SH-SY5Y (cell line): Measurements from ENCODE around the gene IFI35.

Experiments
- GATA2 ChIP-seq: IDR thresholded peaks from 2 replicates; pipeline ENCODE4 v1.6.1; 2011; ENCODE audit warnings: mild to moderate bottlenecking, low read depth, low read length
- GATA3 ChIP-seq: IDR thresholded peaks from 2 replicates; pipeline ENCODE4 v1.6.1; 2011; ENCODE audit warnings: low read depth, mild to moderate bottlenecking, low read length, moderate library complexity

IFI35 gene

DNA sequence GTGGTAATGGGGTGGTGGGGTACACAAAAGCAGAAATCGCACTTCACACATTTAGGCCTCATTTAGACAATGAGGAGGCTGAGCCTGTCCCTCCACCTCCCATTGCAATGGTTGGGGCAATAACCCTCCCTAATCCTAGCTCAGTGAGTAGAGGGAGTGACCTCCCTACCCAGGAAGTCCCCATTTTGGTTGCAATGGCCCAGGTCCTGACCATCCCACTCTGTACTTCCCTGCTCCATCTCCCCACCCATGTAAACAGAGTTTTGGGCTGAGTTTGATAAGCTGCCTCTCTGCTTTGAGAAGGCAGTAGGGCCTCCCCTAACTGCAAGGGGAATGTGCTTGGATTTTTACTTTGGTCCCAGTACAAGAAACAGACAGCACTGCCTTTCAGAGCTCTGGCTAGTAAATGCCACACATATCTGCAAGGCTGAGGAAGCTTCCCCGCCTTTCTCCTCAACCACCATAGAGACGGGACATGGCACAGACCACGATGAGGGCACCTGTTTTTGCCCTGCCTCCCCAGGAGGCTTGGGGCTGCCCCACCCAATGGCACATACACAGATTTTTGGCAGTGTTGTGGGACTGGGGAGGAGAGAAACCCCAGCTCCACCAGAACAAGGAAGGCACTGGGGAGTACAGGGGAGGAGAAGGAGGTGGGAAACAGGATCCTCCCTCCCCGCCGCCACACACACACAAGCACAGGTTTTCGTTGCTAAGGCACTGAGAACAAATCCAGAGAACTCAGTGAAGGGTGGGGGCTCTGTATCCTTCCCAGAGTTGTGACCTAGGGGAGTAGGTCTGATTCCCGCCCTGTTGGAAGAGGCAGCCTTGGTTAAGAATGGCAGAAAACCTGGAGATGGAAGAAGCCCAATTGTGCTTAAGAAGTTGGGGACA lies 8.3 kb downstream of the IFI35 start:
- TF ChIP-seq GATA2, result no peak

DNA sequence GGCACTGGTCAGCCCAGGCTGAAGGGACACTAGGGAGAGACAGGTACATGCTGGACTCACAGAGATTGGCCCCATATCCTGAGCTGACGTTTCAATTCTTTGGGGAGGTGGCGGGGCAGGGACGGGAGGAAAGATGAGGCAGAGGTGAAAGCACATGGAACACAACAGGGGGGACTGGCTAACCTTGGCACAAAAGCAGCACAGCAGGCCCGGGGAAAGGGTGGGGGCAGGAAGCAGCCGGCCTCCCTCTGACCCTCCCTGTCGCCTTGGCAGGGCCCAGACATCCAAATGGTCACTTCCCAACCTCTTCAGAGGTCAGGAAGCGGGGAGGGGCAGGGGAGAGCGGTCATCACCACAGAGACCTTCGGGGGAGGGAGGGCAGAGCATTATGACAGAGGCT lies 9.0 kb downstream of the IFI35 start:
- no peak for TF ChIP-seq GATA2
- TF ChIP-seq GATA3, result no peak

DNA sequence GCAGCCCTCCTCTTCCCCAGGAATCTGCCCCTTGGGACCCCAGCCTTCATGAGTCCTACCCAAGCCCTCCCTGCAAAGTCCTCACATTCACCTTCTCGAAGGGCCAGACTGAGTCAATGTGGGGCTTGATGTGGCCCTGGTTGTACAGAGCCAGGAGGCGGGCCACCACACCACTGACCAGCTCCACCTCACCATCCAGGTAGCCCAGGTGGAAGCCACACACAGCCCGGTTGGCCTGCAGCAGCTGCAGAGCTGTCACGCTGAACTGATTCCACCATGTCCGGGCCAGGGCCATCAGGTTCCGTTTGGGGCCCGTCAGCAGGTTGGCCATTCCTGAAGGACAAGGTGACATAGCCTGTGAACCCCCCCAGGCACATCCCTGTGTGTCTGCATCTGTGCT lies 9.6 kb downstream of the IFI35 start:
- TF ChIP-seq GATA3 (no peak), GATA2 (no peak)

DNA sequence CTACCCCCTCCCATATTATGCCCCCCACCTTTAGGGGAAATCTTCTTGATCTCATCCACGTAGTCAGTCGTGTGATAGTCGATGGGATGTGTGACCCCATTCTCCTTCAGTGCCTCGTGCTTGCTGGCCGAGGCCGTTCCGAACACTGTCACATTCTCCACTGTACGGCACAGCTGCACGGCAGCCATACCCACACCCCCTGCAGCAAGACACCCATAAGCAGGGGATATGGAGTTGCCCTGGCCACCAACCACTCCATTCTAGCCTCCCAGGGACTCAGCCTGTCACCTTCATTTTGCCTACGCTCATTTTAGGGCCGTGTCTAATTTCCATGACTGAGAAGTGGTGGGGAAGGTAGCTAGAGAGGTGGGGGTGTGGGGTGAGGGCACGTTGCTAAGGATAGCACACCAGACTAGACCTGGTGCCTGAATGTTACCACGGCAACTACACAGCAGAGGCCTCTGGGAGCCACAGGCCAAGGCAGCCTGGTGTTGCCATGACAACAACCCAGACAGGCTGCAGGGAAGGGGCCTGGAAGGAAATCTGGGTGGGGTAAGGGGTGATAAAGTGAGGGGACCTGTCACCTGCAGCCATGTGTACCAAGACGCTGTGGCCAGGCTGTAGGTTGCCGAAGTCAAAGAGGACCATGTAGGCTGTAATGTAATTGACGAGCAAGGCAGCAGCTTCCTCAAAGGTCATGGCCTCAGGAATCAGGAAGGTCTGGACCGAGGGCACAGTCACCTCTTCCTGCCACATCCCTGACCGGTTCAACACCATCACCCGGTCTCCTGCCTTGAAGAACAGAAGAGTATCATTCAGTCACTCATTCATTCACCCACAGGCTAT lies 11.6 kb downstream of the IFI35 start:
- no peak for TF ChIP-seq GATA2
- no peak for TF ChIP-seq GATA3

DNA sequence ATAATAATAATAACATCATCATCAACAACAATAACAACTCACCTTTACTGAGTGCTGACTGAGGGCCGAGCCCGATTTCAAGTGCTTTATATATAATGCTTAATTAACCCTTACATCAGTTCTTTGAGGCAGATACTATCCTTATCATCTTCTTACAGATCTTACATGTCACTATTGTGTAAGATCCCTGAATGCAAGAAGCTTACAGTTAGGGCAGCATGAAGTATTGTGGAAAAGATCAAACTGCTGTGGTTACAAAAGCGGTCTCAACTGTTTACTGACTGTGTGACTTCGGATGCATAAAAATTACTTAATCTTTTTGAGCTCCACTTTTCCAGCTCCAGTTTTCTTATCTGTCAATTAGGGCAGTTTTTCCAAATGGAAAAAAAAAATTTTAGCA lies 12.3 kb downstream of the IFI35 start:
- TF ChIP-seq GATA3 (no peak), GATA2 (no peak)

DNA sequence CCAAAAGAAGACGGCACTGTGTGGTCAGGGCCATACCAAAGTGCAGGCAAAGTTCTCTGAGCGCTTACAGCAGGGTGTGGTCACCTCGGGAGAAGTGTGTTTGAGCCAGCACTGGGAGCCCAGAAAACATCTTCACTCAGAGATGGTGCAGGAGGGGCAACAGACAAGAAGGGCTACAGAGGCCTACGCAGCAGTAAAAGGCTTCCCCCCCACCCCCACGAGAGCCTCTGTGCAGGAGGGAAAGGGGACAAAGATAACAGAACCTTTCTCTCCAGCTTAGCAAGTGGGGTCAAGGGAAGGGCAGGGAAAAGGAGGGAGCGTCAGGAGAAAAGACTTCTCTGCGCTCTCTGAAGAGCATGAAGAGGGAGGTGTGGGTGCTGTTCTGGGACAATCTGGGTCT lies 12.8 kb downstream of the IFI35 start:
- no peak for TF ChIP-seq GATA2
- no peak for TF ChIP-seq GATA3

DNA sequence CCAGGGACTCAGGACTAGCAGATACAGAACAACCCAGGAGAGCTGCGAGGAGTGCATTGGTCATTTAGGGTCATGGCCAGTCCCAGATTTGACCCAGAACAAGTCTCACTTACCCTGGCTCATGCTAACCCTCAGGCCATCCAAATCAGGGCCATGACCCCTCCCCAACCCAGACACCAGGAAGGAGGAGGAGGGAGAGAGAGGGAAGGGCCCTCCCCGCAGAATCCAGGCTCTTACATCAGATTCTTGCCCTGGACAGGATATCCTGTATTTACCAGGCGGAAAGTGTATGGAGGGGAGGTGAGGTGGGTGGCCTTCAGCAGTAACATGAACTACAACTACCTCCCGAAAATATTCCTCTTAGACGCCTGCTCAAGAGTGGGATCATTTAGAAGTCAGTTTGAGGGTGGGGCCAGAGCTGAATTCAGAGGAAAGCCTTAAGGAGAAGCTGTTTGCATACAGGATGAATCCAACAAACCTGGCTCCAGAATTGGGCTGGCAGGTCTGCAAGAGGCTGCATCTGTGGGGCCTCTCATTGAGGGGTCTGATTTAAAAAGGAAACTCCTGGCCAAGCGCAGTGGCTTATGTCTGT lies 13.5 kb downstream of the IFI35 start:
- TF ChIP-seq GATA3, result no peak
- no peak for TF ChIP-seq GATA2

DNA sequence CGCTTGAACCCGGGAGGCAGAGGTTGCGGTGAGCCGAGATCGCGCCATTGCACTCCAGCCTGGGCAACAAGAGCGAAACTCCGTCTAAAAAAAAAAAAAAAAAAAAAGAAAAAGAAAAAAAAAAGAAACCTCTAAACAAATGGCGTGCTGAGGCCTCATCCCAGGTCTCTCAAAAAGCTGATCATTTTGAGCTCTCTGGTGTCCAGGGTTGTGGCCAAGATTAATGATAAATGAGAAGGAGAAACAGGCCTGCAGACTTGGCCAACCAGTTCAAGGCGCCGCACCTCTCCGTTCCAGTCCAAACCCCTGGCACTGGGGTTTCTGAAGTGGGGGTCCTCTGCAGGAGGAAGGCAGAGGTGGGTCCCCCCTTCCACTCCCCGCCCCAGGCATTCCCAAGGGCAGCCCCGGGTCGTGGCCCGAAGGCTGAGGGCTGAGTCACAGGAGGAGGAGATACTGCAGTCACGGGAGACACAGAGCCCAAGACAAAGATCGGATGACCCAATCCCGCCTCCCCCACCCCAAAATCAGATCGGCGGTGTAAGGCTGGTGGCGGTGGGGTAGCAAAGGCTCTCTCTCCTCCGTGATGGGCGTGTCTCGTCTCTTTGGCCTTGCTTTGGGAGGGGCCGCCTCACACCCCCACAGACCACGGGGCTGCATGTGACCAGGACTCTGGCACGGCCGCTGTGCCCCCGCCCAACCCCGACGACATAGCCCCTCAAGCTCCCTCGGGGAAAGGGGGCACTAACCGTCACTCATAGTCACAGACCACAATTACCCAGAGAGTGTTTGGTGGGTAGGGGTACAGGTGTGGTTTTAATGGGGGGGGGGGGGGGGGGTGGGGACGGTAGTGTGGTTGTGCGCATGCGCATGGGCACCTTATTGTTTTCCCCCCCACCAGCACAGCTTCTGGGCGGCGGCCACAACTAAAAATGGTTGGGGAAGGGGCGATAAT lies 14.5 kb downstream of the IFI35 start:
- no peak for TF ChIP-seq GATA2
- TF ChIP-seq GATA3, result no peak

DNA sequence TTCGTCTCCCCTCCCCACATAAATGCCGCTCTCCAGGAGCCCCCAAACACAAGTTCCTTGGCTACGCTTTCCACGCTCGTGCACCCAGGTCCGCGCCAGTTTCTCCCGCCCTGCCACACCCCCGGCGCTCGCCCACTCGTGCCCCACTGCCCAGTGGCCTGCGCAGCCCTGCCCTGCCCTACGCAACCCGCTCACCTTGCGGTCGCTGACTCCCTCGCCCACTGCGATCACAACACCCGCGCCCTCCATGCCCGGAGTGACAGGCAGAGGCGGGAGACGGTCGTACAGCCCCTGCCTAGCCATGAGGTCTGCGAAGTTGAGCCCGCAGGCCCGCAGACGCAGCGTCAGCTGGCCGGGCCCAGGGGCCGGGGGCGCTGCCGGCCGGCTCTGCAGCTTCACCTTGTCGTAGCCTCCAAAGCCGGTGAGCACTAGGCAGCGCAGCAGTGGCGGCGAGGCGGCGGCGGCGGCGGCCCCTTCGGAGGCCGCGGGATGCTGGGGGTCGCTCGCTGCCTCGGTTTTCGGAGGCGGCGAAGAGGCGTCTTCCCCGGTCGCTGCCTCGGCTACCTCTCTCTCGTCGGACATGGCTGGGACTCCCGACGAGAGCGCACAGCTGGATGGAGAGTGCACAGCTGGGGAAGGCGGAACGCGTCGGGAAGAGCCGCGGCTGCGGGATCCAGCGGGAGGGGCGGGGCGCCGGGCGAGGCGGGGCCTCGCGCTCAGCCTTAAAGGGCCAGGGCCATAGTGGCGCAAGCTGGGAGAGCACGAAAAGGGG lies 15.3 kb downstream of the IFI35 start, which contains the start of gene VAT1:
TSS of gene VAT1 (minus strand) at position 645 of the 772 bp plus-strand sequence. CDS start at position 582, 63 bp downstream.
- TF ChIP-seq GATA3 (no peak), GATA2 (no peak)

DNA sequence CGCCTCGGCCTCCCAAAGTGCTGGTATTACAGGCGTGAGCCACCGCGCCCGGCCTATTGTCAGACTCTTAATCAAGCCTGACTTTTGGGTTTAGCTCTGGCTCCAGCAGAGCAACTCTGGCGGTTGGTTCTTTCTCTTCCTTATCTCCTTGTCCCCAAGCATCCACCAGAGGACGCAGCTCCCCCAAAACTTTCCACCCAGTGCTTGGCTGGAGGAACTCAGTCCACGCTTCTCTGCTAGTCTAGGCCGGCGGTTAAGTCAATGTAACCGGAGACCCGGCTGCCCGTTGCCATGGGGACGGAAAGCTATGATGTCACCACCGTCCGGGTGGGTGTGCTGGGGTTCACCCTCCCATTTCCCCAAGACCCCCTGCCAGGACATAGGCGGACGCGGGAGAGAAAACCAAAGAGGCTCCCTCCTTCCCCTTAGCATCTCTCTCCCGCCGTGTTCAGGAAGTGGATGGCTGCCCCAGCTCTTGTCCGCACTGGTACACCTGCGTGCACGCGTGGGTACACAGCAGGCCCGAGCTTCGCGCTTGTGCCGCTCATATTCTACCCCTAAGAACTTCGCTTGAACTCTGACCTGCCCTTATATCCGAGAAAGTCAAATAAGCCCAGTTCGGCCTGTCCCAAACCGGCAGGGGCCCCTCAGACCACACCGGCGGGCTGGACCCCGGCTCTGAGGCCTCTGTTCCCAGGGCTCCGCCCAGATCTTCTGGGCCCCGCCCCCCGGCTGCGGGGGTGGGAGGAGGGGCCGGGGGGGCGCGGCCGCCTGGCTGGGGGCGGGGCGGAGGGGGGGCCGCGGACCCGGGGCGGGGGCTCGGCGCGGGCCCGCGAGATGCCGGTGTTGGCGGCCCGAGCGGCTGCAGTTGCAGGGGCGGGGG lies 18.1 kb downstream of the IFI35 start, which contains the start of gene RND2:
TSS of gene RND2 (plus strand) at position 825 of the 883 bp plus-strand sequence. CDS start 117 bp downstream, outside the sequence.
- TF ChIP-seq GATA2, result peak; percentile 41; the same call in 1 of the 2 replicates
- TF ChIP-seq GATA3, result no peak

DNA sequence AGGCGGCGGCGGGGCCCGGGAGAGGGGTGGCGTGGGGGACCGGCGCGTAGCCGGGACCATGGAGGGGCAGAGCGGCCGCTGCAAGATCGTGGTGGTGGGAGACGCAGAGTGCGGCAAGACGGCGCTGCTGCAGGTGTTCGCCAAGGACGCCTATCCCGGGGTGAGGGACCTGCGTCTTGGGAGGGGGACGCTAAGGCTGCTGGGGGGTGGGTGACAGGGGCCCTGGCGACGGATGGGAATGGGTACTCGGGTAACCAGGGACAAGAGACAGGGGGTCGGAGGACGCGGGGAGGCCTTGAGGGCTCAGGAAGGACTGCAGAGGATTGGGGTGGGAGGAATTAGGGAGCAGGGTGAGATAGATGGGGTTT lies 18.7 kb downstream of the IFI35 start:
- TF ChIP-seq GATA2 (no peak), GATA3 (no peak)
